Sigmoid colon (tissue), 4 donors: ENCODE results near the gene KRT85.

ENCODE experiments used
- EP300 ChIP-seq, 4 donors: sonication (generic); formaldehyde crosslinking; IDR thresholded peaks; one replicate each; pipeline ENCODE4 v1.6.1; 2017; ENCODE audit warnings: antibody characterized with exemption in 4 of 4
- POLR2A ChIP-seq, 2 donors: fragments of 450-650 bp; IDR thresholded peaks; one replicate each; pipeline ENCODE4 v1.6.1; 2016; ENCODE audit warnings: antibody characterized with exemption in 2 of 2, mild to moderate bottlenecking in 2 of 2, moderate library complexity in 2 of 2
- POLR2AphosphoS5 ChIP-seq, 4 donors: sonication (generic); formaldehyde crosslinking; IDR thresholded peaks; one replicate each; pipeline ENCODE4 v1.6.1; 2017; ENCODE audit warnings: antibody characterized with exemption in 4 of 4

- no peak for TF ChIP-seq POLR2A (IDR thresholded peaks at IDR 0.05)
- no peak for TF ChIP-seq EP300 (IDR thresholded peaks at IDR 0.05)
- no peak for TF ChIP-seq POLR2AphosphoS5 (IDR thresholded peaks at IDR 0.05)
Measured at GRCh38 chr12:52401926-52402325, 34.6 kb upstream of the KRT85 start.
